GM19468 (cell line): ENCODE results near the gene CFL1.
A peak's percentile ranks its signal among the peaks of the same experiment; 100 is the strongest.

Source experiments
- ATAC-seq: cut with Tn5 transposase; IDR thresholded peaks from one replicate; pipeline ENCODE4 v1.9.1; 2021; ENCODE audit warnings: mild to moderate bottlenecking, moderate library complexity, moderate number of reproducible peaks; ENCODE audit not compliant: unreplicated experiment; ENCODE audit errors: extremely low read depth

Gene CFL1

GRCh38 chr11:65888163-65888814, 30.3 kb upstream of the CFL1 start, which contains the start of gene FIBP:
Gene FIBP, minus strand, starts transcription at chr11:65888471. Its CDS starts 53 bp downstream, at chr11:65888418.
- no peak for ATAC-seq

DNA sequence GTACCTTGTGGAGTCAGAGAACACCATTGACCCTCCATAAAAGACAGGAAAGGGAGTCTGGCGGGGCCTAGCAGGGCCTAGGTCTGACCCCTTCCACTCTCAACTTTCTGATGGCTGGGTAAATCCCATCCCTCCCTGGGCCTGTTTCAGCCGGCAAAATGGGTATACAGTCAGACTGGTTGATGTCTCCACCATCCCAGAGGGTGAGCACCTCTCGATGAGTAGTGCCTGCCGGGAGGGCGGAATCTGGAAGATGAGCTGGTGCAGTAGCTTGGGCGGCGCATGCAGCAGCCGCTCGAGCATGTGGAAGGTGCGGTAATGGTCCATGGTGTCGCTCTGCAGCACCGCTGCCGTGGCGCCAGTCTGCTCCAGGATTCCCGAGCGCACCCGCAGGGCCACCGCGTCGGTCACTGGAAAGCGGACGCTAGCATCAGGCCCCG, 29.8 kb upstream of the CFL1 start:
- ATAC-seq: no peak

GRCh38 chr11:65886826-65887722, 29.1 kb upstream of the CFL1 start:
- no peak for ATAC-seq

DNA sequence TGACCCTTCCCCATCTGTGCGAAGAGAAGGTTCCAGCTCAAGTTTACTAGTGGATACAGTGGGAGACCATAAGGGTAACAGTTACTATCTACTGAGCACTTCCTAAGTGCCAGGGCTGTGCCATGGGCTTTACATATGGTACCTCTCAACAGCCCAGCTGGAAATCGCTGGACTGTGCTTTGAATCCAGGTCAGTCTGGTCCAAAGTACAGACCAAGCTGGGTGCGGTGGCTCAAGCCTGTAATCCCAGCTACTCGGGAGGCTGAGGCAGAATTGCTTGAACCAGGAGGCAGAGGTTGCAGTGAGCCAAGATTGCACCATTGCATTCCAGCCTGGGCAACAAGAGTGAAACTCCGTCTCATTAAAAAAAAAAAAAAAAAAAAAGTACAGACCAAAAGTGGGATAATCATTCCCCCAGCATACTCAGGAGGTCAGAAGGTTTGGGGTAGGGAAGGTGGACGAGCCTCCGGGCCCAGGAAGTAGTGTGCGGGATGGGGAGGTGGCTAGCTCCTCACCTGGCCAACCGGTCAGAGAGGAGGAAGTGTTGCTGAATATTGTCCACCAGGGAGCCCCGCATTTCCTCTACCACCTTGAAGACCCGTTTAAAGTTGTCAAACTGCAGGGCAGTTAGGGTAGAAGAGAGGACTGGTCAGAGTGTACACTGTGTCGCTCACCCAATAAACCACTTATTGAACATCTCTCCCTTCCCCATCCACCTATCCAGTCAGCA, 28.0 kb upstream of the CFL1 start:
- ATAC-seq: no peak

- no peak for ATAC-seq
Measured at GRCh38 chr11:65885231-65885630, 27.3 kb upstream of the CFL1 start.

- ATAC-seq: no peak
Measured at GRCh38 chr11:65884716-65885092, 26.7 kb upstream of the CFL1 start.

DNA sequence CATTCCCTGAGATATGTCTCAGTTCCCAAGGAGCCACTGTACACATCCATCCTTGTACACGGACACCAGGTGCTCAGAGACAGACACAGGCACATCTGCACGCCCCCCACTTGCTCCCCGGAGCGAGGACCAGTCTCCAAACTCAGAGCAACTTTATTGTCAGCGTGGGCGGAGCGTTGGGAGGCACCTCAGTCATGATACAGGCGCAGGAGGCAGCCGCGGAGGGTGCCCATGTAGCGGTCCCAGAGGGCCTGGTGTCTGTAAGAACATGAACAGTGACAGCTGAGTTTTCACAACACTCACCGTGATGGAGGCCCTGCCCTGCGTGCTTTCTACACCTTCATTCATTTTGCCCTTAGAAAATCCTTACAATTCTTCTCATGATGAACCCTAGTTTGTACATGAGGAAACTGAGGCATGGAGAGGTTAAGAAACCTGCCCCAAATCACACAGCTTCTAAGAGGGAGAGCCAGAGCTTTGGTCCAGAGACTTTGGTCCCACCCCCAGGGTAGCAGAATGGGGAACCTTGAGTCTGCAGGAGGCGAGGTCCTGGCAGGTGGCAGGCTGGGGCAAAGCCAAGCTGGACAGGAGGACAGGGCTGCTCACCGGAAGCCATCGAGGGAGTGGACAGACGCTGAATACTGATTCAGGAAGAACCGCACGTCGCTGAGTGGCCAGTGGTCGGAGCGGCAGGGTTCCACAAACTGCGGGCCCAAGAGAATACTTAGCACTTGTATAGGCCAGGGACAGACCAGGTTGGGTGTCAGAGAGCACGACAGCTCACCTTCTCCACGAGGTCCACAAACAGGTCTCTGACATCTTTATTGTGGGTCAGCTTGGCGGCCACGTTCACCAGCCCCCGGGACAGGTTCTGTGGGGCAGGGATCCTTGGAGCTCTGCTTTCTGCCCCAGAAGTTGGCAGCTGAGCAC, 26.1 kb upstream of the CFL1 start:
- ATAC-seq: no peak

DNA sequence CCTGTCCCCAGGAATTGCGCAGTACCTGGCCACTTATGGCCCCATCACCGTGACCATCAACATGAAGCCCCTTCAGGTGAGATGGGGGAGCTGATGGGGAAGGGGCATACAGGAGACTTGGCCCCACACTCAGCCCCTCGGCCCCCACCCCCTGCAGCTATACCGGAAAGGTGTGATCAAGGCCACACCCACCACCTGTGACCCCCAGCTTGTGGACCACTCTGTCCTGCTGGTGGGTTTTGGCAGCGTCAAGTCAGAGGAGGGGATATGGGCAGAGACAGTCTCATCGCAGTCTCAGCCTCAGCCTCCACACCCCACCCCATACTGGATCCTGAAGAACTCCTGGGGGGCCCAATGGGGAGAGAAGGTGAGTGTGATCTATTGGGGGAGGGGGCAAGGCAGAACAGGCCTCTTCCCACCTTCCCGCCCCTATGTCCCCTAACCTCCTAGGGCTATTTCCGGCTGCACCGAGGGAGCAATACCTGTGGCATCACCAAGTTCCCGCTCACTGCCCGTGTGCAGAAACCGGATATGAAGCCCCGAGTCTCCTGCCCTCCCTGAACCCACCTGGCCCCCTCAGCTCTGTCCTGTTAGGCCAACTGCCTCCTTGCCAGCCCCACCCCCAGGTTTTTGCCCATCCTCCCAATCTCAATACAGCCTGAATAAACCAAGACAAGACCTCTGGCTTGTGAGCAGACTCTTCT, 25.2 kb upstream of the CFL1 start:
- ATAC-seq: no peak

DNA sequence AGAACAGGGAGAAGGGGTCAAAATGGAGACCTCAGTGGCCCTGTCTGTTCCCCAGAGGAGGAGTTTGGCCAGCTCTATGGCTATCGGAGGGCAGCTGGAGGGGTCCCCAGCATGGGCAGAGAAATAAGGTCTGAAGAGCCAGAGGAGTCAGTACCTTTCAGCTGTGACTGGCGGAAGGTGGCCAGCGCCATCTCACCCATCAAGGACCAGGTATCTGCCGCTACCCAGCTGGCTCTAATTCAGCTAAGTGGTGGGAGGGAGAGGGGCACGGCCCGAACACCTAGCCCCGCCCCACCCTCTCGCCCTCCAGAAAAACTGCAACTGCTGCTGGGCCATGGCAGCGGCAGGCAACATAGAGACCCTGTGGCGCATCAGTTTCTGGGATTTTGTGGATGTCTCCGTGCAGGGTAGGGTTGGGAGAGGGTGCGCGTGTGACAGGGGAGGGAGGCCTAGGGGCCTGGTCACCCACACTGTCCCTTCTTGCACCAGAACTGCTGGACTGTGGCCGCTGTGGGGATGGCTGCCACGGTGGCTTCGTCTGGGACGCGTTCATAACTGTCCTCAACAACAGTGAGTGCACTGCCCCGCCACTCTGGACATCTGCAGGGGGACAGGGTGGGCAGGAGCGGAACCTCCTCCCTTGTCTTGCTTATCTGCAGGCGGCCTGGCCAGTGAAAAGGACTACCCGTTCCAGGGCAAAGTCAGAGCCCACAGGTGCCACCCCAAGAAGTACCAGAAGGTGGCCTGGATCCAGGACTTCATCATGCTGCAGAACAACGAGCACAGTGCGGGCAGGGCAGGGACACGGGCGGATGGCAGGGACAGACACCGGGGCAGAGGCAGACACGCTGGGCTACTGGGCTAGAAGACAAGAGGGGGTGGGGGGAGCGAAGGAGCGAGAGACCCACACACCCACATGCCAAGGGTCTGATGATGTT, 24.4 kb upstream of the CFL1 start:
- no peak for ATAC-seq

GRCh38 chr11:65880844-65881421, 23.0 kb upstream of the CFL1 start:
- ATAC-seq: no peak

GRCh38 chr11:65880027-65880426, 22.0 kb upstream of the CFL1 start:
- no peak for ATAC-seq

DNA sequence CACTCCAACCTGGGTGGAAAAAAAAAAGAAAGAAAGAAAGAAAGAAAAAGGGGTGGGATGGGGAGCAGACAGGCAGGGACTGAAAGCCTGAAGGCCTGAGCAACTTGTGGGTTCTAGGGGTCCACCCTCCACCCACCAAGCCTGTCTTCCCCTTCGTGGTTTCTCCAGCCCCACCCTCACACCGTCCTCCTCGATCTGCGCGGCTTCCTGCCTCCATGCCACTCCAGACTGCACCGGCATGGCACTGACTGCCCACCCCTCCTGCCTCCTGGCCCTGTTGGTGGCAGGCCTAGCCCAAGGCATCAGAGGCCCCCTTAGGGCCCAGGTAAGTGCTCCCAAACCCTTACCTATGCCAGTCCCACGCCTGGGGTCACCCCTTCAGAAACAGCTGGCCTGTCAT, 21.6 kb upstream of the CFL1 start, which contains the start of gene CTSW:
Gene CTSW (plus strand): TSS at position 221 of the 400 bp plus-strand sequence. CDS start 18 bp downstream, at position 239.
- ATAC-seq: no peak

DNA sequence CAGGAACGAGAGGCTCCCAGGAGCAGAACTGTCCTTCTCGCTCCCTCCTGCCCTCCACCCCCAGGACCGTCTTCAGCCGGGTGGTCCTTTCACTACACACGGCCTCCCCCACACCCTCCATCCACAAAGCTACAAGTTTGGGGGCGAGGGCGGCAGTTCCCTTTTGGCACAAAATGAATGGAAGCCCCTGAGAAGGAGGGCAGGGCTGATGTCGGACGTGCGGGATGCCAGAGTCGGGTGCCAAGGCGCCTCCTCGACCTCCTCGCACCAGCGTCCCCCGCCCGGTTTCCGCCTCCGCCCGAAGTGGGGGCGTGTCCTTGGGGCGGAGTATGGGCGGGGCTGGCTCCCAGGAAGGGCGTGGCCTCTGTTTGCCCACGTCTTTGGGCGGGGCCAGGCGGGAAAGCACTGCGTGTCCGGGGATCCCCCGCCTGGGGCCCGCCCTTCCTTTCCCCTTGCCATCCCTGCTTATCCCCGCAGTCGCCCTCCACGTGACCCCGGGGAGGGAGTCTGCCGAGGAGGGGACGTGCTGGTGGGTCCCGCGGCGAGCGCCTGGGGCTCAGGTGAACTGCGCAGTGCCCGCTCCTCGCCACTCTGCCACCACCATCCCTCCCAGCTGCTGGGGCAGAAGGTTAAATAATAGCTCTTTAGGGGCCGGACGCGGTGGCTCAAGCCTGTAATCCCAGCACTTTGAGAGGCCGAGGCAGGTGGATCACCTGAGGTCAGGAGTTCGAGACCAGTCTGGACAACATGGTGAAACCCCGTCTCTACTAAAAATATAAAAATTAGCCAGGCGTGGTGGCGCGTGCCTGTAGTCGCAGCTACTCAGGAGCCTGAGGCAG, 15.6 kb upstream of the CFL1 start:
- peak; percentile 72 for ATAC-seq

GRCh38 chr11:65872586-65873317, 14.8 kb upstream of the CFL1 start, which contains the start of gene EFEMP2:
Gene EFEMP2, minus strand, starts transcription at chr11:65872800. Its CDS starts 446 bp downstream, at chr11:65872354.
- ATAC-seq: no peak

GRCh38 chr11:65871811-65872548, 14.0 kb upstream of the CFL1 start:
- no peak for ATAC-seq
